Astrocyte of the cerebellum (primary cell): ENCODE results near the gene PLRG1.

ENCODE experiments used
- DNase-seq: peaks from one replicate; pipeline ENCODE4 v3.0.0-alpha.2; 2011; ENCODE audit warnings: low read depth
- H3K4me3 ChIP-seq: 2 replicates; pipeline ENCODE4 v1.5.1; 2011; ENCODE audit warnings: mild to moderate bottlenecking, low read depth, low read length, moderate library complexity
- in situ Hi-C: cut with HindIII; loops from 2 replicates; pipeline ENCODE4 v1.10.0; 2017; ENCODE audit warnings: low sequenced_read_pairs
- TF ChIP-seq, protein P1 (sequence below): IDR thresholded peaks from 2 replicates; pipeline ENCODE4 v1.5.1; 2012; ENCODE audit warnings: low read length, low read depth, moderate library complexity, mild to moderate bottlenecking; ENCODE audit errors: missing control alignments

PLRG1 gene

DNA sequence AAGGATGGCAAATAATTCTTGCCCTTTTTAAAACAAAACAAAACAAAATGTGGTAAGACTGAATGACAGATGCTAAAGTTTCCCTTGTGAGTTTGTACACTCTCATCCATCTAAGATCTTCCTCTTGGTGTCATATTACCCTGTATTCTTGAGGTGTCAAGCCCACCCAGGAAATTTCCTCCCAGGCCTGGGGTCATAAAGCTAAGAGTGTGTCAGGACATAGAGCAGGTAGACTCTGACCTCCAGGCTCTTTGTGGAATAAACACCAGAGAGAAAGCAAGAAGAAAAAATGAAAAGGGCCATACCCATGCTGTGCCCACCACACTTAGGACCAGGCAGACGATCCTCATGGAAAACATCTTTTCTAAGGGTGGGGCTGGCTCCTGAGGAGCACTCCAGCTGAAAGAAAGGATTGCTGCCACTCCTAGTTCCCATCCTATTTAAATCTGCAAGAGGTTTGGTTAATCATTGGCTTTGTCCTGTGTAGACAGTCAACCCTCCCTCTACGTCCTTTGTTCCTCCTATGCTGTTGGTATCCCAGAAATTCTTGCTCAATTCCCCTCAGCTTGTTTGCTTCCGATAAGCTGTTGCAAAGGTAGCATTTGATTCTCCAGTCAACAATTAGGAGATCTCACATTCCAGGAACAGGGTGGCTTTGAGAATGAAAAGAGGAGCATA lies 40.3 kb upstream of the PLRG1 start, which contains the start of gene FGA:
Gene FGA (minus strand): TSS at position 414 of the 678 bp plus-strand sequence. CDS start 55 bp downstream, at position 359.
- H3K4me3 ChIP-seq, result no peak within 1 kb of the TSS
- TF ChIP-seq, protein P1, sequence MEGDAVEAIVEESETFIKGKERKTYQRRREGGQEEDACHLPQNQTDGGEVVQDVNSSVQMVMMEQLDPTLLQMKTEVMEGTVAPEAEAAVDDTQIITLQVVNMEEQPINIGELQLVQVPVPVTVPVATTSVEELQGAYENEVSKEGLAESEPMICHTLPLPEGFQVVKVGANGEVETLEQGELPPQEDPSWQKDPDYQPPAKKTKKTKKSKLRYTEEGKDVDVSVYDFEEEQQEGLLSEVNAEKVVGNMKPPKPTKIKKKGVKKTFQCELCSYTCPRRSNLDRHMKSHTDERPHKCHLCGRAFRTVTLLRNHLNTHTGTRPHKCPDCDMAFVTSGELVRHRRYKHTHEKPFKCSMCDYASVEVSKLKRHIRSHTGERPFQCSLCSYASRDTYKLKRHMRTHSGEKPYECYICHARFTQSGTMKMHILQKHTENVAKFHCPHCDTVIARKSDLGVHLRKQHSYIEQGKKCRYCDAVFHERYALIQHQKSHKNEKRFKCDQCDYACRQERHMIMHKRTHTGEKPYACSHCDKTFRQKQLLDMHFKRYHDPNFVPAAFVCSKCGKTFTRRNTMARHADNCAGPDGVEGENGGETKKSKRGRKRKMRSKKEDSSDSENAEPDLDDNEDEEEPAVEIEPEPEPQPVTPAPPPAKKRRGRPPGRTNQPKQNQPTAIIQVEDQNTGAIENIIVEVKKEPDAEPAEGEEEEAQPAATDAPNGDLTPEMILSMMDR, result no peak
- in situ Hi-C loops, result no loop called here
- no peak for DNase-seq

DNA sequence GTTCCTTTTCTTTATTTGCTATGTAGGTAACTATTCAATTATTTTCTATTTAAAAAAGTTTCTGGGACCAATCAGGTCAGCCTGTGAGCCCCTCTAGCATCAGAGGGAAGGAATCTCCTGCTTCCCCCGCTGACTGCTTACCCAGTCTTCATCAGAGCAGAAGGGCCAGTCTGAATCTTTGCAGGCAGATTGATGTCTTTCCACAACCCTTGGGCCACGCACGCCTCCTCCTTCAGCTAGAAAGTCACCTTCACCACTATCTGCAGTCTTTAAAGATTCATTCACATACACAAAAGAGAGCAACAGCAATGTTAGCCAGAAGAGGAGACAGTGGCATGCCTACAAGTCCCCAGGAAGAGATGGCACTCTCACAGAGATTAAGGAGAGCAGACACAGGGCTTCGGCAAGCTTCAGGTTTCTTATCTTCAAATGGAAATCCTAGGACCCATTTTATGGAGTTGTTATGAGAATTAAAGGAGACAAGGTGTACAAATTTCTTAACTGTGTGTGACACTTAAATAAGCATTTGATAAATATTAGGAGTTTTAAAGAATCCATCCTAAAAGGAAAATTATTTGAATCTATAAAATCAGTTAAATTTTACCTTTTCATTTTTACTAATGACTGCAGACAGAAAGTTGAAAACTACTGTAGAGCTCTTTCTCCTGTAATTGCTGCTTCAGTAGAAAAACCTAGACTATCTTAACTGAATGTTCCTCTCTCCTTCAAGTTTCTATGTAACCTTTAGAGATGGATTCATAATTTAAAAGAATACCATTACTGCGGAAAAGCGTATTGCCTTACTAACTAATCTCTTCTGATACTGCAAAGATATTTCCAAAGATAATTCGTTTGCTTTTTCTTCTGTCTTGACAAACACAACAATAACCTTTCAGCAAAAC lies 39.3 kb upstream of the PLRG1 start:
- TF ChIP-seq, protein P1, result no peak
- DNase-seq, result no peak
- in situ Hi-C loops, result no loop called here

DNA sequence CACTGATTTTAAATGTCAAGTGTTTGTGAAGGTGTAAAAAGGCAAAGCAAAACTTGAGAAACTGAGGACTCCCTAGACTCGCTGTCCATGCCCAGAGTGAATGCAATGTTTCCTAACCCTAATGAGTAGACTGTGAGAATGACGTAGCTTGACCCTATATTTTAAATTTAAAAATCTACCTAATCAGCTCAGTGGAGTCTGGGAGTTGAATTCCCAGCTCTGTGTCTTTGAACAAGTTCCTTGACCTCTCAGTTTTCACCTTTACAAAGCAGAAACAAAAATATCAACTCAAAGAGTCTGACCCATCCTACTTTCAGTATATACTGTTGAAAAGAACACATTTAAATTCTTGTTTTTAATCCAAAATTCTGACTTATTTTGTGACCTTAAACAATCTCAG lies 38.0 kb upstream of the PLRG1 start:
- in situ Hi-C loops, result no loop called here
- TF ChIP-seq, protein P1, result no peak
- DNase-seq, result no peak
- H3K4me3 ChIP-seq, result no peak overlapping the region

More for the DNA sequence above, 39.3 kb upstream of the PLRG1 start:
- H3K4me3 ChIP-seq, result no peak overlapping the region

DNA sequence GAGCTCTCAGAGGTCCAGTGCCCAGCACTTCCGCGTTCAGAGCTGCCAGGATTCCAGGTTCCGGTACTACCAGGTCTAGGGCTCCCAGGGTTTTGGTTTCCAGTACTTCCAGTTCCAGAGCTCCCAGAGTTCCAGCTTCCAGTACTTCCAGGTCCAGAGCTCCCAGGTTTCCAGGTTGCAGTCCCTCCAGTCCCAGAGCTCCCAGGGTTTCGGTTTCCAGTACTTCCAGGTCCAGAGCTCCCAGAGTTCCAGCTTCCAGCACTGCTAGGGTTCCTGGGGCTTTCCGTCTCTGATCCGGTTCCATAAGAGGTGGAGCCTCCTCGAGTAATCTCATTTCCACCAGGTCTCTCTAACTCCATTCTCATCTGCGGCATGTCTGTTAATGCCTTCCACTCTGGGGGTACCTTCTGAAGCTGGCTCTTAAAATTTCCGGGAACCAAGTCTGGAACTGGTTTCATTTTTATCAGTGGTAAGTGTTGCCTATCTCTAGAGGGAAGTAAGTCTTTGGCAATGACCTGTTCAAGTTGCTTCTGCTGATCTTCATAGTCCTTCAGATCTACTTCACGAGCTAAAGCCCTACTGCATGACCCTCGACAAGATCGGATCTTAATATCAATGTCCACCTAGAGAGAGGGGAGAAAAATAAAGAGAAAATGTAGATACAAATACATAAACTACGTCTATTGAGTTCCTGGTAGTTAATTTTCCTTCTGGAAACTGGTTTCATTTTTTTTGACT lies 36.3 kb upstream of the PLRG1 start:
- in situ Hi-C loops, result no loop called here
- DNase-seq, result no peak
- H3K4me3 ChIP-seq, result no peak overlapping the region
- TF ChIP-seq, protein P1, result no peak

DNA sequence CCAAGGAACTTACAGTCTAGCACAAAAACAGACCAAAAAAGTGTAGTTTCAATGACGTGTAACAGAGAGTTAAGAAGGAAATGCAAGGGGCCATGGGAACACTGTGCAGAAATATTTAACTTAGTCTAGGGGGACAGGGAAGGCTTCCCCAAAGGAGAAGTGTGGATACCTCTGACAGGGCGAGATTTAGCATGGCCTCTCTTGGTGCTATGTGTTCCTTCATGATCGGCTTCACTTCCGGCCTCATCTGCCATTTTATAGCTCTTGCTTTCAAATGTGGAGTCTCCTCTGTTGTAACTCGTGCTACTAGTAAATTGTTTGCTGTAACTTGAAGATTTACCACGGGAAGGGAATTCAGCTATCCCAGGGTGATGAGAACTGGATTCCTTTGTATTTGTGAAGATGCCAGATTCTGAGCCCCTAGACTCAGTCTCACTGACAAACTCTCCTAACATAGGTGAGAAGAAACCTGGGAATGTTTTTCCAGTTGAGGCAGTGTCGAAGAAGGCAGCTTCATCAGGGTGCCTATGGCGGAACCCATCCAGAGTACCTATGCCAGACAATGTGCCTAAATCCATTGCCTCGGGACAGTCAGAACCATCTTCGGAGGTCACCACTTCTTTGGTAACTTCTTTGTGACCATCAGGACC lies 35.3 kb upstream of the PLRG1 start:
- in situ Hi-C loops, result no loop called here
- no peak for DNase-seq
- TF ChIP-seq, protein P1, result no peak
- no peak overlapping the region for H3K4me3 ChIP-seq

DNA sequence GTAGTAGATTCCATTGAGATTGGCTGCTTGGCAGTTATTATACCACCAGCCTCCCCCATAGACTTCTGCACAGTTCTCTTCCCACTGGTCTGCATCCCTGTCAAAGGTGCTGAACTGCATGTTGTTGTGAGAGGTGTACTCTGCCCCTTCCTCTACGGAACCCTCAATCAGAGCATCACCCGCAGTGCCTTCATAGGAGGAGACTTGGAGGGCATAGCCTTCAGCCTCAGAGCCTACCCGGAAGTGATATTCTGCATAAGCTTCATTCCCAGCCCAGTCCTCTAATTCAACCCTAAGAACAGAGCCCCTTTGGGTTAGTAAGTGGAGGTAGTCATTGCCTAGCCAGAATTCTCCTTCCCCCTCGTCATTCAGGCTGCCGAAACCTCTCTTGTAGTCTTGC lies 34.1 kb upstream of the PLRG1 start:
- TF ChIP-seq, protein P1, result no peak
- no peak for DNase-seq
- in situ Hi-C loops, result no loop called here
- no peak overlapping the region for H3K4me3 ChIP-seq
